NCI-H748 (cell line): Measurements from ENCODE around the gene FBRSL1.

Experiments used
- DNase-seq: peaks from one replicate; lab custom pipeline; 2025; ENCODE audit not compliant: unreplicated experiment; lab: John Stamatoyannopoulos, UW

FBRSL1 gene

DNA sequence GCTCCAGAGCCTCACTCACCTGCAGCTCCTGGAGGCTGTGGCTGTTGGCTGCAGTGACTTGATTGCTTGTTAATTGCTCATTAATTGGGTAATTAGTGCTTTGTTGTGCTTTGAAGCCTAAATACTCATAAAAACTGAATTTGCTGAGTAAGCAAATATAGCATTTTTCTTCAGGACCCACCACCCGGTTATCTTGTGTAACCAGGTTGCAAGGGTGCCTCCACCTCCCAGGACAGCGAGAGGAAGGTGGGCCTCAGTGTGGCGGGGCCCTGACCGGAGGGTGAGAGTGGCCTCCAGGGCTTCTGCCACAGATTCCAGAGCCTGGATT is 48.7 kb downstream of the FBRSL1 start:
- DNase-seq, result no peak

DNA sequence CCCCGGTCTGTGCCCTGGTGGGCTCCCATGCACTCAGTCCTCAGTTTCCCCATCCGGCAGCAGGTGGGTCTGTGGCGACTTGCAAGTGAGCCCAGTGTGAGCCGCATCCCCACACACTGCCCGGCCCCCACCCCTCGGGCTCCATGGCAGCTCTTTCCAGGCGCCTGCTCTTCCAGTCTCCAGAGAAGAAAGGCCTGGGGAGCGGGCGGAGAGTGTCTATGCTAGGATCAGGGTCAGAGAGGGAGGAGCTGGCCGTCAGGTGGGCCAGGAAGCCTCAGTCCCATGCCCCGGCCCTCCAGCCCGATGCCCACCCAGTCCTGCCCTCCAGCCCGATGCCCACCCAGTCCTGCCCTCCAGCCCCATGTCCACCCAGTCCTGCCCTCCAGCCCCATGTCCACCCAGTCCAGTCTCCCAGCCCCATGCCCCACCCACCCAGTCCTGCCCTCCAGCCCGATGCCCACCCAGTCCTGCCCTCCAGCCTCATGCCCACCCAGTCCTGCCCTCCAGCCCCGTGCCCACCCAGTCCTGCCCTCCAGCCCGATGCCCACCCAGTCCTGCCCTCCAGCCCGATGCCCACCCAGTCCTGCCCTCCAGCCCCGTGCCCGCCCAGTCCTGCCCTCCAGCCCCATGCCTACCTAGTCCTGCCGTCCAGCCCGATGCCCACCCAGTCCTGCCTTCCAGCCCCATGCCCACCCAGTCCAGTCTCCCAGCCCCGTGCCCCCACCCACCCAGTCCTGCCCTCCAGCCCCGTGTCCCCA is 49.2 kb downstream of the FBRSL1 start:
- DNase-seq, result no peak

DNA sequence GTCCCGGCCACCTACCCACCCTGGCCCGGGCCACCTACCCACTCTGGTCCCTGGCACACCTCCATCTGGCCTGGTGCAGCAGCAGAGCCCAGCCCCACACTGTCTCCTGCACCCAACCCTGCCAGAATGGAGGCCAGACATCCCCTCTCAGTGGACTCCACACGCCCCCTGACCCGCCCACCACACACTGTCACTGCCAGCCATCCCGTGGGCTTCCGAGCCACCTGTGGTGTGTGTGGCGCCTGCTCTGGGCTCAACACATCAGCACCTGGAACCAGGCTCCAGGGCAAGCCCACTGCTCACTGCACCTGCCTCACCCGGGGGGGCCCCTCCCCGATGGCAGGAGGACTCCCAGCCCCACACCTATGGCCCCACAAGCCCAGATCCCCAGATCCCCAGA is 50.5 kb downstream of the FBRSL1 start:
- DNase-seq, result no peak

GRCh38 chr12:132541200-132541599 is 51.2 kb downstream of the FBRSL1 start:
- no peak for DNase-seq

DNA sequence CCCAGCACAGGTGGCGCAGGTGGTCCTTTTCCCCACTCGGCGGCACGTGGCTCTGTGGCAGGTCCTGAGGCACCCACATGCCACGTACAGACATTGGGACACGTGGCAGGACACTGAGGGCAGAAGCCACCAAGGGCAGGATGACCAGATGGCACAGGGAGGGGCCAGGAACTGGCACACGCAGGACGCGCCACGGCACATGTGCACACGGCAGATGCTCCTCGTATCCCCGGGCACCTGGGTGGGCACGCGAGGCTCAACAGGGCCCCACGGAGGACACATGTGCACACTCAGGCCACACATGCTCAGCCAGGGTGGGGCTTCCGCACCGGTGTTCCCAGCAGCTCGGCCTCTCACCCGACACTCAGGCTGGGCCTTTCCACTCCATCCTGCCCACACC is 52.0 kb downstream of the FBRSL1 start:
- no peak for DNase-seq

DNA sequence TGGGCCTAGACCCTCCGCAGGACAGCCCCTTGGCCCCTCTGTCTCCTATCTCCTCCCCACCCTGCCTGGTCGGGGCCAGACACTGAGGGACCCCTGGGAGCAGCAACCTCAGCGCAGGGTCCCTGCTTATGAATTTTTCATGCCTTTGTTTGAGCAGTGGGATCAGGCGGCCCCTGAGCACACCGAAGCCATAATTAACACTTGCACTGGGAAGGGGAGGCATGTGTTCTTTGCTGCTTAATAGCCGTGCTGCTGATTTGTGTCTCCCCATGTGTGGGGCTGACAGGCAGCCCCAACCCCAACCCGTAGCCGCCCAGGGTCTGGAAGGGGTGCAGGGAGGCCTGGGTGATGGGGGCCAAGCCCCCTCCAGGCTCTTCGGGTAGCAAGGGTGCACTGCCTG is 52.7 kb downstream of the FBRSL1 start:
- DNase-seq, result no peak

DNA sequence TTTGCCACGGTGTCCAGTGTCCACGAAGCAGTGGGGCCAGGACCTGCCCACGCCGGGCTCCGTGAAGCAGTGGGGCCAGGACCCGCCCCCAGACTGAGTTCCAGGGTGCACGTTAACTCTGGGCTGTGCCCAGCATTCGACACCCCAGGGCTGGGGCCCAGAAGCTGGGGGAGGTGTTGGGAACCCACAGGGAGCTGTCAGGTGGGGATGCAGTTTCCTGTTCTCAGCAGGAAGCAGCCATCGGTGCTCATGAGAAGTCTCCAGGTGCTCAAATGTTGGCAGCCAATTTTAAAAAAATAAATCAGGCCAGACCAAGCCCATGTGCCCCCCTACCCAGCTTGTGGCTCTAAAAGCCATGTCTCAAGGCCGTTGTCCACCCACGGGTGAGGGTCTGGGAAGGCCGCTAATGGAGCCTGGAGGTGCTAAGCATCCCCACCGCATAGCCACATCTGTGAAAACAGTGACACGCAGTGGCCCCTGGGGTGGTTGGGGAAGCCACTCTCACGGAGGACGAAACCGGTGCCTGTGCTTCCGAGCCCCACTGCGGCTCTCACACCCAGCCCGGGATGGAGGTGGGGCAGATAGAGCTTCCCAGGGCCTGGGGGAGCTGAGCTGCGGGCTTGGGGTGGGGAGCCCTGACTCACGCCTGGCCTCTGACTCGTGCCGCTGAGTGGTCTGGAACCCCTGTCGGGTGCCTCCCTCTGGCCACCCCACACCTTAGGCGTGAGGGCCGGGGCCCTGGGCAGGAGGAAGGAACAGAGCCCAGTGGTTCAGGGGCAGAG is 53.5 kb downstream of the FBRSL1 start:
- no peak for DNase-seq

- DNase-seq, result no peak
Measured at GRCh38 chr12:132544080-132544397, 54.1 kb downstream of the FBRSL1 start.

DNA sequence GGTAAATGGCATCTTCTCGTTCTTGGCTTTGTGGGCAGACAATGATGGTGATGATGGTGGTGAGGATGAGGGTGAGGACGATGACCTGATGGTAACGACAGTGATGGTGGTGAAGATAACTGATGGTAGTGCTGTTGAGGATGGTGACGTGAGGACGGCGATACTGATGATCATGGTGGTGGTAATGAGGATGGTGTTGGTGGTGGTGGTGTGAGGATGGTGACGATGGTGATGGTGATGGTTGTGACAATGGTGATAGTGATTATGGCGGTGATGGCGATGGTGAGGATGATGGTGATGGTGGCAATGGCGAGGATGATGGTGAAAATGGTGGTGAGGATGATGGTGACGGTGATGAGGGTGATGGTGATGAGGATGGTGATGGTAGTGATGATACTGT is 54.5 kb downstream of the FBRSL1 start:
- no peak for DNase-seq

DNA sequence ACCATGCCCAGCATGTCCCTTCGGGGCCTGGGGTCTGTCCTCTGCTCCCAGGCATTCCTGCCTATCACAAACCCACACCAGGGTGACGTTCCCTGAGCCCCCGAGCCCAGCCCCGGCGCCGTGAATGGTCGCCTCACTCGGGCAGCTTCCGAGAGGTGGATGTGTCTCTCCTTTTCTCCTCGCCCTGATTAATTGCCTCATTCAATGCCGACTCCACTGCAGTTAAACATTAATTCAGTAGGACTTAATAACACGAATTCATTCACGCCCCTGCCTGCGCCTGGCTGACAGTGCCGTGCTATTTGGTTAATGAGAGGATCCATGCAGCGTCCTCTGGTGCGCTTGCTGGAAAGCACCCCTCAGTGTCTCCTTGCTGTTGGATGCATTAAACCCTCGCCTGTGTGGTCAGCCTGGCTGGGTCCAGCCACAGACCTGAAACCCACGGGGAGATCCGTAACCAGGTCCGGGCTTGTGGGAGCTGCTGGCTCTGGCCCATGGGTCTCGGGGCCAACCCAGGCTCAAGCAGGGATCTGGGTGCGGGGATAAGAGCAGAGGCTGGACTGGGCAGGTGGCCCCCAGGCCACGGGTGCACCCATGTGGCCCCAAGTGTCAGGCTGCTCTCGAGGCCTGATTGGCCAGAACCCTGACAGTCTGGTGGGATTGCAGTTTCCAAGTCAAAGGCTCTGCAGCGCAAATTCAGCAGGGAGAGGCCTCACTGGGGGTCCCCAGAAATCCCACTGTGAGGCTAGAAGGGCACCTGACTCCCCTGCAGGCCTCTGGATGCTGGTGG is 55.4 kb downstream of the FBRSL1 start:
- DNase-seq, result no peak

GRCh38 chr12:132545955-132546354 is 56.0 kb downstream of the FBRSL1 start:
- no peak for DNase-seq

- no peak for DNase-seq
Measured at GRCh38 chr12:132546647-132547046, 56.7 kb downstream of the FBRSL1 start.

DNA sequence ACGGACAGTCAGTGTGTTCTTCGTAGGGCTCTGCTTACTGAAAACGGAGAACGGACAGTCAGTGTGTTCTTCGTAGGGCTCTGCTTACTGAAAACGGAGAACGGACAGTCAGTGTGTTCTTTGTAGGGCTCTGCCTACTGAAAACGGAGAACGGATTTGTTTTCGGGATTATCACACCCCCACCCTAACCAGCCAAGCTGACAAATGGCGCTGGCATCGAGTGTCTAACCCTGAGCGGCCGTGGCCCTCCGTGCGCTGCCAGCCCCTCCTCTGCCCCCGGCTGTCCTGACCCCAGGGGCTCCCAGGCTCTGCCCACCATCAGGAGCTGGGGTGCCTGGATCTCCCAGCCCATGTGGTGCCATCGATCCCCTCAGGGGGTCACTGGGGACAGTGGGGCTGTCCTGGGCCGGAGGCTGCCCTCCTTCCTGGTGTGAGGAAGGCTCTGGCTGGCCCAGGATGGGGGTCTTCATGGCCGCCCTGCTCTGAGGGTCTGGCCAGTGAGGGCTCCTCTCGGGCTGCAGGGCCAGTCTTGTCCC is 57.3 kb downstream of the FBRSL1 start:
- no peak for DNase-seq

DNA sequence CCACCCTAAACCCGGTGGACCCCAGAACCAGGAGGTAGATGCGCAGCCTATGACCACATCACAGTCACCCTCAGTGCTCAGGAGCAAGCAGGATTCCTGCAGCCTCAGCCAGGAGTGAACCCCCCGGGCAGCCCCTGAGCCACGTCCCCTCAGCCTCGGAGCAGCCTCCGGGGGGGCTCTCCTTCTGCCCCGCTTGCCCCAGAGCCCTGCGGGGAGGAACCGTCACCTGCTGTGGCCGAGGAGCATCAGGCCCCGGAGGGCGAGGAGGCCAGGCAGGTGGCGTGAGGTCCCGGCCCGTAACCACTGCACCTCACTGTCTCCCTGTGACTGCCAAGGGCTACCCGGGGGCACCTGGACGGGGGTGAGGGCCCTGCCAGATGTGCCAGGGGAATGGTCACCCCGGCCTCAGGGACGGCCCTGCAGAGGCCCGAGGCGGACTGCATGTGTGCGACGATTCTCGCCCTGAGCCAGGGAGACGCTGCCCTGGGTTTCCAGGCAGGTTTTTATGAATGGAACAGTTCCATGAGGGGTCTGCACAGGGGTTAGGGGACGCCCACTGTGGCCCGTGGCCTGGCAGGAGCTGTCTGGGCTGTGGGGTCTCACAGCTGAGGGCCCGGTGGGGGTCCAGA is 58.6 kb downstream of the FBRSL1 start:
- no peak for DNase-seq

DNA sequence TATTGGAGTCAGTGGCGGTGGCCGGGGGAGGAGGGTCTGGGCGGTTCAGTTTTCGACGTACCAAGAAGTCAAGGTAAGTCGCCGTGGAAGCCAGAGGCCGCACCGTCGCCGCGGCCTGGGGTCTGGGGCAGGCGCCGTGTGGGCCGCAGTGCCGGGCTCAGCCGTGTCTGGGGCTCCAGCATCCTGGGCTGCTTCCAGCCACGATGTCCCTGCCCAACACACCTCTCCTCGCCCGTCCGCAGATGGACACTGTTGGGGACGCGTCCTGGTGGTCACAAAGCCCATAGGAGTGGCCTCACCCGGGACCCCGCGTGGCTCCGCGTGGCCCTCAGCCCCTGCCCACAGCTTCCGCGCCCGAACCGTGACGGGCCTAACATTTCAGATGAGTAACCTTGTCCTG is 59.1 kb downstream of the FBRSL1 start:
- no peak for DNase-seq

- DNase-seq, result no peak
Measured at GRCh38 chr12:132550014-132550802, 60.3 kb downstream of the FBRSL1 start.

- no peak for DNase-seq
Measured at GRCh38 chr12:132550830-132551640, 61.1 kb downstream of the FBRSL1 start.

DNA sequence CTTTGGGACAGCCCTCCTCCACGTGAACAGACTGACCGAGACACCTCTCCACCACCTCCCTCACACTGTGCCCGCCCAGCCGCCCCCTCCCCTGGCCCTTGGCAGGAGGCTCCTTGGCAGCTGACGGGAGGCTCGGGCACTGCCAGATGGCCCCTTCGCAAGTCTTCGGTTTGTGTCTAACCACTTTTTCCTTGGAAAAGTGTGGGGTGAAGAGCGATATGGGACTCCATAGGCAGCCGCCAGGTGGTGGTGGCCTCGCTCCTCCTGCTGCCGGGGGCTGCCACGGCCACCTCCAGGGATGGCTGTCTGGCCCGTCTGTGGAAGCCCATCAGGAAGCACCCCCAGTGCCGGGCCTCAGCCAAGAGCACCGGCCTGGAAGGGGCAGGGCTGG is 61.7 kb downstream of the FBRSL1 start:
- no peak for DNase-seq

DNA sequence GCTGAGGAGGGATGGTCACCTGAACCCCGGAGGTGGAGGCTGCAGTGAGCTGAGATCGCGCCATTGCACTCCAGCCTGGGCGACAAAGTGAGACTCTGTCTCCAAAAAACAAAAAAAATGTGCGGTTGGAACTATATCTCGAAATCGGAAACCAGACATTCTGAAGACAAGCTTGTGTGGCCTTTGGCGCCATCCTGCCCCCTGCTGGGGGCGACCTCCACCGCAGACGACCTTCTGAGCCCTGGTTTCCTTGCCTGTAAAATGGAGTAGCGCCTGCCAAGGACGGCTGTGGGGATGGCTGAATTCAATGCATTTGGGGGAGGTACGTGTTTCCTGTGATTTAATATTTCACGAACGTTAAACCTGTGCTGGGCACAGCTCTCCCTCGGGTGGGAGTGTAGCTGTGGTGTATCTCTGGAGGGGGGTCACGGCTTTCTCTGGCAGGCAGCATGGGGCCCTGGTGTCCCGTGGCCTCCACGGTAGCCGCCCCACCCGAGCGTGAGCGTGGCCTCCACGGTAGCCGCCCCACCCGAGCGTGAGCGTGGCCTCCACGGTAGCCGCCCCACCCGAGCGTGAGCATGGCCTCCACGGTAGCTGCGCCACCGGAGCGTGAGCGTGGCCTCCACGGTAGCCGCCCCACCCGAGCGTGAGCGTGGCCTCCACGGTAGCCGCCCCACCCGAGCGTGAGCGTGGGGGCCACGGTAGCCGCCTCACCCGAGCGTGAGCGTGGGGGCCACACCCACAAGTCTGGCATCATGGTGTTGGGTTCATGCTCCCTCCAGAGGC is 65.1 kb downstream of the FBRSL1 start:
- DNase-seq, result peak; percentile 5
